Measurements from ENCODE around the gene LYPLA2.
A peak's percentile ranks its signal among the peaks of the same experiment; 100 is the strongest.
"Not testable (repeated sequence)": the region's sequence is repeated elsewhere in the genome, so short reads cannot be mapped to it uniquely, and the experiment has no call there.

The LYPLA2 gene

DNA sequence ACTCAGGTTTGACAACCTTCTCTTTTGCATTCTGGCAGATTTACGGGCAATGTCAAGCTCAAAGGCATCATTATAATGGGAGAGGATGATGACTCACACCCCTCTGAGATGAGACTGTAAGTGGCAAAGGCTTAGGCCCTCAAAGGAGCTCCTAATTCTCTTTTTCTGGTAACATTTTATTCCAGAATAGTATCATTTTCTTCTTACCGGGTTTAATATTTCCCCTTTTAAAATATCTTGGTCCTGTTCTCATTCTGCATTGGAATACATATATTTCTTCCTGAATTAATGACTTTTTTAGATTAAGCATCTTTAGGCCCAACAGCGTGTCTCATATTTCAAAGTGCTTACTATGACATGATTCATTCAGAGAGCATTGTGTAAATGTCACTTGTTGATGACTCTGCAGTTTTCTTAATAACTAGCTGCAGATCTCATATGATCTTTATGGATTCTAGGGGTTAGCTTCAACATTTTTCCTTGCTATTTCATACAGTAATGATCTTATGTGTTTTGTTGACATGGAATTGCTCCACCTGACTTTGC, 11.0 kb upstream of the LYPLA2 start:
- DNase-seq: no peak

- not testable (repeated sequence) for DNase-seq
These were observed 7.8 kb upstream of the LYPLA2 start for GRCh38 chr1:23783141-23783540.

DNA sequence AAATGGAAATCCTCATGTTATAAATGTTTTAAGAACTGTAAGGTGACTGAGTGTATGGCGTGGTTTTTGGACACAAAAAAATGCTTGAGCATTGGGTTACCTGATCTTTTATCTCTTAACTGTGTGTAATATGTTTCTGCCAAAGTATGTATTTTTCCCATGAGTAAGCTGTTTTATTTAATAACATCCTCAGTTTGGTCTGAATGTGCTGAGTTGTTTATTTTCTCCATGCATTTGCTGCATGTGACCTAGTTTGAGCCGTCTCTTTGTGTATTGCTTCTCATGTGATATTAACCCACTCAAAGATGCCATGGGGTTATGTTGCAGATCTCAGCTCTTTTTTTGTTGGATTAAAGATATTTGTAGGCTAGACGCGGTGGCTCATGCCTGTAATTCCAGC, 6.1 kb upstream of the LYPLA2 start:
- DNase-seq: no peak

DNA sequence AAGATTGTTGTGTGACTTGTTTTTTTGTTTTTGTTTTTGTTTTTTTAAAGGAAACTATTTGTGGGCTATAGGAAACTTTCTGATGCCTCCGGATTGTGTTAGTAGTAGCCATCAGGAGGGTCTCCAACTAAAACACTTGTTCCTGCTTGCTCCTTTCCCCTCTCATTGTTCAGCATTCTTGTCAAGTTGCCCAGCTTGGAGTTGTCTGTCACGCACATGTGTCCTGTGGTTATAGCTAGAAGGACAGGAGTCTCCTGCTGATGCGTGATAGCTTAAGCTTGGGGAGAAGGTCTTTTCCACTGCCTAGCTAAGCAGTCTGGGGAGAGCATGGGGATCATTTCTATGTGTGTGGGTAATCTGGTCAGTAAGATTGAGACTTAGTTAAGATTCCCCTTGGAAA, 3.2 kb upstream of the LYPLA2 start:
- no peak for DNase-seq

DNA sequence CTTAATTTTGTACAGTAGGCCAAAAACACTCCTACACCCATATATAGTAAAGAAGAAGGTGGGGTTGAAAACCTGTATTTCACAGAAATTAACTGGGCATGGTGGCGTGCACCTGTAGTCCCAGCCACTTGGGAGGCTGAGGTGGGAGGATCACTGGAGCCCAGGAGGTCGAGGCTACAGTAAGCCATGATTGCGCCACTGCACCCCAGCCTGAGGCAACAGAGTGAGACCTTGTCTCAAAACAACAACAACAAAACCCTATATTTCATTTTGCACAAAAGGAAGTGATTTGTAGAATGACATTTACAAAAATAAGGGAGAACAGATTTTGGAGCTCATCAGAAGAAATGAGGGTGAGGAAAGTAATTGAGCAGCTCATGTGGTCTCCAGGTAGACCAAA, 2.2 kb upstream of the LYPLA2 start:
- no peak for DNase-seq

GRCh38 chr1:23791516-23792047, 637 bp downstream of the LYPLA2 start:
- DNase-seq: peak; percentile 12

DNA sequence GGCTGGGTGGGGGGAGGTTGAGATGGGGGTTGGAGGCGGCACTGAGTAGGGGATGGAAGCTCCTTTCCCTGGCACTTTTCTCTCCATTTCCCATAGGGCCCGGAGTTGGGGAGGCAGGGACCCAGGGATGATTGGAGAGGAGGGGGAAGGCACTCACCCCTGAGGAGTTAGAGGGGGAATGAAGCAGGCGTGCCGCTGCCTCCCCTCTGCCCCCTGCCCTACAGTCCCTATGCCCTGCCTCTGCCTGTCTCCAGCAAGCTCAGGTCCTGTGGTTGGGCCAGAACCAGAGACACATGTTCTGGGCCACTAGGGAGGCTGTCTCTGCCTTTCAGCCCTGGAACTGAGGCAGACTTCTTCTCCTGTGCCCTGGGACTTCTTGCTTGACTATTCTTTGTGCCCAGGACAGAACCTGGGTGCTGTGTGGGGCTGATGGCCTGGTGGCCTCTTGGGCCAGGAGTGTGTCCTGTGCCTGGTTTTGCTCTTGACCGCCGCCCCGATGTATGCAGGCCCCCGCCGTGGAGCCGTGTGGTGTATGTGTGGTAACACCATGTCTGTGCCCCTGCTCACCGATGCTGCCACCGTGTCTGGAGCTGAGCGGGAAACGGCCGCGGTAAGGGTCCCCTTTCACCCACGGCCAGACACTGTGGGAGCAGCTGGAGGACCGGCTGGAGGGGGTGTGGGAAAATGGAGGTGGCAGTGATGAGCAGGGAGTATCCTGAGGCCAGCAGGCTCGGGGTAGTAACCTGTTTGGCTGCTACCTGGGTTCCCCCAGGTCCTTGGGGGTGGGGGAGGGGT, 1.4 kb downstream of the LYPLA2 start:
- no peak for DNase-seq

- peak; percentile 65 for DNase-seq
These were observed 2.3 kb downstream of the LYPLA2 start for GRCh38 chr1:23793018-23793781.

- DNase-seq: no peak
These were observed 3.2 kb downstream of the LYPLA2 start for GRCh38 chr1:23793861-23794731.

DNA sequence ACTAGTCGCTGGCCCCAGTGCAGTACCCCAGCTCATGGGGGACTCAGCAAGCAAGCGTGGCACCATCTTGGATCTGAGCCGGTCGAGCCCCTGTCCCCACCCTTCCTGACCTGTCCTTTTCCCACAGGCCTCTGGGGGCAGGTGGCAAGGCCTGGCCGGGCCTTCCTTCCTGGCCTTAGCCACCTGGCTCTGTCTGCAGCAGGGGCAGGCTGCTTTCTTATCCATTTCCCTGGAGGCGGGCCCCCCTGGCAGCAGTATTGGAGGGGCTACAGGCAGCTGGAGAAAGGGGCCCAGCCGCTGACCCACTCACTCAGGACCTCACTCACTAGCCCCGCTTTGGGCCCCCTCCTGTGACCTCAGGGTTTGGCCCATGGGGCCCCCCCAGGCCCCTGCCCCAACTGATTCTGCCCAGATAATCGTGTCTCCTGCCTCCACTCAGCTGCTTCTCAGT, 3.8 kb downstream of the LYPLA2 start:
- not testable (repeated sequence) for DNase-seq

- DNase-seq: no peak
These were observed 4.9 kb downstream of the LYPLA2 start for GRCh38 chr1:23795676-23796465.

GRCh38 chr1:23796466-23797271, 5.7 kb downstream of the LYPLA2 start:
- DNase-seq: no peak

- DNase-seq: no peak
These were observed 6.8 kb downstream of the LYPLA2 start for GRCh38 chr1:23797478-23798448.

GRCh38 chr1:23798662-23799142, 7.8 kb downstream of the LYPLA2 start:
- DNase-seq: no peak

DNA sequence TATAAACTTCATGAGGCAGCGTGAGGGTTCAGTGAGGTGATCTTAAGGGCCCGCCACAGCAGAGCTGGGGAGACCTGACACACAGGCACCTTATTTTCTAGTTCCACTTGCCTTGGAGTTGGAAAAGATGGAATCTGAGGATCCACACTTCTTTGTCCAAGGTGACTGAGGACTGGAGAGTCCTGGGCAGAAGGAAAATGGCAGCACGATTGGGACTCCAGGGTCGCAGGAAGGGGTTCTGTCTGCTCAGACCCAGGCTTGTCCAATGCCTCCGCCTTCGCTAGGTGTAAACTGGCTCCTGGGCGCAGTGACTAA, 8.3 kb downstream of the LYPLA2 start:
- DNase-seq: no peak

DNA sequence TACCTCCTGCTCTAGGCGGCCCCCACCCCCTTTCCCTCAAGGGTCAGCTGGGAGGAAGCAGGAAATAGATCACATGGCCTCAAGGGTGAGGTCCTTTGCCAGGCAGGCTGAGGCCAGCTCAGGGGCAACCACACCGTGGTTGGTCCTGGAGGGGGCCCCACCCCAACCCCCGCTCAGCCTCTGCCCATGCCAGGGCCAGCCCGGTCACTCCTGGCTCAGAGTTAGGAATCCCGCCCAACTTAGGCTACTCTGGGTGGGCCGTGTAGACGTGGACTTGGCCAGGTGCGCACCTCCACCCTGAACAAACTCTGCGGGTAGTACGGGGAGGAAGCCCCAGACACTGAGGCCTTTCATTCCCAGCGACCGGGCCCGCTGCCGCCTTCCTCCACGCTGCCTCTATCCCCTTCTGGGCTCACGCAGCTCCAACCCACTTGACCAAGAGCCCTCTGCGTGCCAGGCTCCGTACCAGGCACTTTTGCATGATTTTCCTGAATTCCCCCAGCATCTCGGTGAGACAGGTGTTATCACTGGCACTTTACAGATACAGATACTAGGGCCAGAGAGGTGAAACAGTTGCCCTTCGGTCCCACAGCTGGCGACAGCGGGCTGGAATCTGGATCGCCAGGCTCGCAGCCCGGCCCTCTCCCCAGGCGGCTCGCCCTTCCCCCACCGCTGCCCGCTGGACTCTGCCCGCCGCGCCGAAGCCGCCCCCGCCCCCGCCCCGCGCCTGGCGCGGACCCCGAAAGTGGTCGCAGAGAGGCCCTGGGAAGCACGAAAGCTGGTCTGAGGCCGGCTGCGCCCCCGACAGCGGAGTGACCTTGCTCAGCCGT, 8.8 kb downstream of the LYPLA2 start:
- peak; percentile 25 for DNase-seq

DNA sequence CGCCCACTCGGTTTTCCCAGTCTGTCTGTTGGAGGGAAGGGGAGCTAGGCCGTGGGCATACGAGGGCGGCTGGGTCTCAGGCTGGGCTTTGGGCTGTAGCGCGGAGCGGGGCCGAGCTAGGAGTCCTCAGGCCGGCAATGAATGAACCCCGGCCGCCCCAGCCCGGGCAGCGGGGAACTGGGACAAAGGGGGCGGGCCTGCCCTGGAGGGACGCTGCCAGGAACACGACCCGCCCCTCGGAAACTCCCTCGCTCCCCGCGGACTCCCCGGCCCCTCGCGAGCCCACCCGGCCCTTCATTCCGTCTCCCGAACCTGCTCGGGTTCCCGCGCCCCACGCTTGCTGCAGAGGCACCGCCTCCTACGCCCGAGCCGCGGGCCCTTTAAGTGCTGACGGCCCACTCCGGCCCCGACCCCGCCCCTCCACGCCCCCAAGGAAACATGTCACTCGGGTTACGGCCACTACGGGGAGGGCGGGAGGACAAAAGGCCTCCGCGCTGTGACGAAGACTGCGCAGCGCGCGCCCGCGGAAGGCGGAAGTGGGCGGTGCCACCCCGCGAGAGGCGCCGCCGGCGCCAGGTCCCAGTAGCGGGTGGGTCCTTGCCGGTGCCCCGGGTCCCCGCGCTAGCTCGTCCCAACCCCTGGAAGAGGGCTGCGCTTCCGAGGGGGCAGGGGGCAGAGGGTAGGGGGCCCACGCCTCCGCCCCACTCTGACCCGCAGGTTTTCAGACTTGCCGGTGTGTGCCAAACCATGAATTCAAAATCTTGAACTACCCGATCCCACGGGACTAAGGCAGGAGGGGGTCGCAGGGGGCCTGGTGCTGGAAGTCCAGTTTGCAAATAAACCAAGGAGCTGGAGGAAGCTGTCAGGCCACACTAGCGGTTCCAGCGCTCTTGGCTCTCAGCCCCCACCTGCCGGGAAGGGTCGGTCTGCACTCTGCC, 9.7 kb downstream of the LYPLA2 start, which contains the start of gene GALE:
GALE (minus strand) TSS at position 355 of the 938 bp plus-strand sequence. CDS start 1,747 bp downstream, outside the sequence.
- DNase-seq: peak; percentile 94
